ENCODE data around the gene KCNG4. TPM values are rescaled to one million over a fixed set of nuclear protein-coding genes. Genes with fewer than 3 reads are reported as not detected.

Gene KCNG4
- total RNA-seq, 1 experiment from 2014 or later = not detected

DNA sequence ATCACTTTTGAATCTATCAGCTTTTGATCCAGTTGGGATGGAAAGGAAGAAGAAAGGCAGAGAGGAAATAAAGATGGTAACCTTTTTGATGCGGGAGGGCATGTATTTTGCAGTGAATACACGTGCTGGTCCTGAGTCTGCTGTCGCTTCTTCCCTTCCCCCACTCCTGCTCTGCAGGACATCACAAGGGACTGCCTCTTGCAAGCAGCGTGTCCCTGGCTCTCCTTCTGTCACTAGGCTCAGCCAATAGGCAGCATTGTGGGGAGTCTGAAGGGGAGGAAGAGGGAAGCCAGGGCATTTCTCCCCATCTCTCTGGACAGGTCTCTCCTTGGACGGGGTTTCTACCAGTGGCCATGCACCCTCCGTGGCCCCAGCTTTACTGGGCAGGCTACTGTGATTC is 39.2 kb upstream of the KCNG4 start:
- H2BK12ac ChIP-seq (ENCODE audit: insufficient read length, low read depth, low read length) = no peak overlapping the region
- H3K4ac ChIP-seq (ENCODE audit: low read depth, low read length) = no peak overlapping the region
- H4K8ac ChIP-seq (replicated peaks; ENCODE audit: insufficient read length, low read depth, low read length) = no peak overlapping the region
- peak; percentile 49 for DNase-seq
- H3K79me2 ChIP-seq (ENCODE audit: insufficient read depth, low read length) = no peaks in the 10 kb centered on the region
- H3K4me3 Mint-ChIP-seq = no peak overlapping the region
- no peak overlapping the region for H3K4me2 ChIP-seq (ENCODE audit: insufficient read depth, insufficient read length, low read length)
- H2BK120ac ChIP-seq (ENCODE audit: low read depth, low read length, poor library complexity, severe bottlenecking) = no peak overlapping the region
- no peak overlapping the region for H4K91ac ChIP-seq (ENCODE audit: insufficient read length, low read depth, low read length)
- no peak overlapping the region for H2BK5ac ChIP-seq (ENCODE audit: insufficient read length, low read length)
- no peak overlapping the region for H3K56ac ChIP-seq (ENCODE audit: insufficient read length, low read depth, low read length)
- H2BK20ac ChIP-seq (ENCODE audit: low read depth, low read length, poor library complexity, severe bottlenecking) = no peak overlapping the region
- H4K5ac ChIP-seq (ENCODE audit: insufficient read length, low read depth, low read length) = no peak overlapping the region
- no peak overlapping the region for H3K18ac ChIP-seq (ENCODE audit: insufficient read length, low read depth, low read length)
- no peak overlapping the region for H3K27ac Mint-ChIP-seq
- H3K27me3 Mint-ChIP-seq (ENCODE audit: low read depth) = peaks cover 5% of the 10 kb centered on the region
- no peak overlapping the region for H3K27ac ChIP-seq (ENCODE audit: insufficient read length, low read depth, low read length)
- H3K4me1 Mint-ChIP-seq = peaks cover 20 to 26% of the 10 kb centered on the region in 2 experiments
- no peak overlapping the region for H2AK5ac ChIP-seq (ENCODE audit: insufficient read length, low read length)
- no peaks in the 10 kb centered on the region for H4K20me1 ChIP-seq (ENCODE audit: control insufficient read depth, insufficient read depth, insufficient read length)
- H3K9ac ChIP-seq (ENCODE audit: extremely low read depth, insufficient read length, low read length) = no peak overlapping the region
- H3K27me3 ChIP-seq (ENCODE audit: insufficient read depth, low read length) = no peaks in the 10 kb centered on the region
- H3K23me2 ChIP-seq (ENCODE audit: insufficient read length, low read depth, low read length, poor library complexity, severe bottlenecking) = no peaks in the 10 kb centered on the region
- no peaks in the 10 kb centered on the region for H3K79me1 ChIP-seq (ENCODE audit: insufficient read depth, low read depth, low read length, poor library complexity, severe bottlenecking)
- H3K14ac ChIP-seq (ENCODE audit: insufficient read depth, low read length) = no peak overlapping the region
- WGBS (ENCODE audit: extremely low coverage, insufficient read length, low lambda C conversion rate) = no CpG with 5 or more reads among the region's 6 CpGs
- no peak overlapping the region for H3K23ac ChIP-seq (ENCODE audit: insufficient read length, low read depth, low read length)
- H3K36me3 Mint-ChIP-seq (ENCODE audit: insufficient read depth in 1 of 3, low read depth in 3 of 3) = no peaks in the 10 kb centered on the region
- H3T11ph ChIP-seq (ENCODE audit: low read length) = no peak overlapping the region
- no peaks in the 10 kb centered on the region for H3K9me3 ChIP-seq (ENCODE audit: control insufficient read depth, low read depth, low read length)
- H3K4me1 ChIP-seq (ENCODE audit: insufficient read depth, low read length) = peaks cover 4% of the 10 kb centered on the region; the same call in 1 of the 2 replicates
- H2AFZ ChIP-seq (ENCODE audit: low read length) = no peak overlapping the region
- no peak overlapping the region for H2BK15ac ChIP-seq (ENCODE audit: low read depth, low read length)
- TF ChIP-seq, protein P1, sequence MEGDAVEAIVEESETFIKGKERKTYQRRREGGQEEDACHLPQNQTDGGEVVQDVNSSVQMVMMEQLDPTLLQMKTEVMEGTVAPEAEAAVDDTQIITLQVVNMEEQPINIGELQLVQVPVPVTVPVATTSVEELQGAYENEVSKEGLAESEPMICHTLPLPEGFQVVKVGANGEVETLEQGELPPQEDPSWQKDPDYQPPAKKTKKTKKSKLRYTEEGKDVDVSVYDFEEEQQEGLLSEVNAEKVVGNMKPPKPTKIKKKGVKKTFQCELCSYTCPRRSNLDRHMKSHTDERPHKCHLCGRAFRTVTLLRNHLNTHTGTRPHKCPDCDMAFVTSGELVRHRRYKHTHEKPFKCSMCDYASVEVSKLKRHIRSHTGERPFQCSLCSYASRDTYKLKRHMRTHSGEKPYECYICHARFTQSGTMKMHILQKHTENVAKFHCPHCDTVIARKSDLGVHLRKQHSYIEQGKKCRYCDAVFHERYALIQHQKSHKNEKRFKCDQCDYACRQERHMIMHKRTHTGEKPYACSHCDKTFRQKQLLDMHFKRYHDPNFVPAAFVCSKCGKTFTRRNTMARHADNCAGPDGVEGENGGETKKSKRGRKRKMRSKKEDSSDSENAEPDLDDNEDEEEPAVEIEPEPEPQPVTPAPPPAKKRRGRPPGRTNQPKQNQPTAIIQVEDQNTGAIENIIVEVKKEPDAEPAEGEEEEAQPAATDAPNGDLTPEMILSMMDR (conservative IDR thresholded peaks at IDR 0.05) = no peak
- H3K9me3 Mint-ChIP-seq = no peaks in the 10 kb centered on the region
